Activated CD8-positive, alpha-beta T cell treated with anti-CD3 and anti-CD28 coated beads, Interleukin-2, amount 10 ng/mL, durations not matched to agents 7 days and 5 days (primary cell): ENCODE measurements around the gene MAGI1. TPM values are rescaled to one million over a fixed set of nuclear protein-coding genes. Genes with fewer than 3 reads are reported as not detected.

Source experiments
- ATAC-seq: fragments of 150-1000 bp; cut with Tn5 transposase; one replicate; pipeline ENCODE4 v1.10.0; 2021; ENCODE audit warnings: moderate library complexity
- CTCF ChIA-PET: fragments of 350-600 bp; sonication (Branson Sonifier 250); formaldehyde crosslinking; loops from one replicate; lab custom pipeline; 2021; ENCODE audit warnings: antibody characterized with exemption; lab: Charles Lee
- POLR2A ChIA-PET: fragments of 350-600 bp; sonication (Branson Sonifier 250); formaldehyde crosslinking; loops from one replicate; lab custom pipeline; 2021; ENCODE audit warnings: antibody characterized with exemption; lab: Charles Lee
- DNase-seq: peaks from one replicate; pipeline ENCODE4 v3.0.0-alpha.2; 2020
- H3K27ac Mint-ChIP-seq: one replicate; pipeline ENCODE4 v1.8.0; 2021; ENCODE audit warnings: mild to moderate bottlenecking, mixed read lengths
- H3K27me3 Mint-ChIP-seq: one replicate; pipeline ENCODE4 v1.8.0; 2021; ENCODE audit warnings: low read depth, mixed read lengths
- H3K36me3 Mint-ChIP-seq: one replicate; pipeline ENCODE4 v1.8.0; 2021; ENCODE audit warnings: low read depth, mixed read lengths
- H3K4me1 Mint-ChIP-seq: one replicate; pipeline ENCODE4 v1.8.0; 2021; ENCODE audit warnings: low read depth, mixed read lengths
- H3K4me3 Mint-ChIP-seq: one replicate; pipeline ENCODE4 v1.8.0; 2021; ENCODE audit warnings: mild to moderate bottlenecking, mixed read lengths
- H3K9me3 Mint-ChIP-seq: one replicate; pipeline ENCODE4 v1.8.0; 2022; ENCODE audit warnings: mixed read lengths; ENCODE audit not compliant: insufficient read depth
- total RNA-seq, 2 experiments: library from RNA; stranded (reverse); gene quantifications; one replicate each; pipeline ENCODE4 v1.2.3, GENCODE V29; 2021

The MAGI1 gene
- total RNA-seq, 2 experiments from 2014 or later: not detected

- Mint-ChIP-seq H3K36me3 (no peaks in the 10 kb centered on the region), H3K27ac (no peak overlapping the region), H3K27me3 (no peaks in the 10 kb centered on the region), H3K9me3 (no peaks in the 10 kb centered on the region), H3K4me3 (no peak overlapping the region), H3K4me1 (no peaks in the 10 kb centered on the region)
- DNase-seq (no peak), ATAC-seq (no peak)
- ChIA-PET CTCF (no interaction called here), POLR2A (no interaction called here)
These were observed 149.6 kb downstream of the MAGI1 start for GRCh38 chr3:65888980-65889706.

DNA sequence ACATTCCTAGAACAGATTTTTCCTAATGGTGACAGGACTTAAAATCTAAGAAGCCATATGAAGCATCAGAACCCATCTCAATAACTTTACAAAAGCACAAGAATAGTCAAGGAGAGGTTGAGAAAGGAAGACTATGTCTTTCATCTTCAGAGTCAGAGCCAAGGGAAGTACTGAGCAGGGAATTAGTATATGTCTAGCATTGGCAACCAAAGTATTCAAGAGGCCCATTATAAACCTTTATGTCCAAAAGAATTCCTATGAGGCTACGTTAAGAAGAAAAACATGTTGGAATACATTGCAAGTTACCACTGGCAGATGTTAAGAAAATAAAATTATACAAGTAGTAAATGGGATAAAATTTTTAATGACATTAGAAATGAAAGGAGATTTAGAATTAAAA is 150.5 kb downstream of the MAGI1 start:
- DNase-seq (no peak), ATAC-seq (no peak)
- Mint-ChIP-seq H3K27me3 (no peaks in the 10 kb centered on the region), H3K4me1 (no peaks in the 10 kb centered on the region), H3K9me3 (no peaks in the 10 kb centered on the region), H3K36me3 (no peaks in the 10 kb centered on the region), H3K4me3 (no peak overlapping the region), H3K27ac (no peak overlapping the region)
- ChIA-PET POLR2A (no interaction called here), CTCF (no interaction called here)

GRCh38 chr3:65886391-65886790 is 152.3 kb downstream of the MAGI1 start:
- Mint-ChIP-seq H3K36me3 (no peaks in the 10 kb centered on the region), H3K4me3 (no peak overlapping the region), H3K27me3 (no peaks in the 10 kb centered on the region), H3K27ac (no peak overlapping the region), H3K4me1 (no peaks in the 10 kb centered on the region), H3K9me3 (no peaks in the 10 kb centered on the region)
- DNase-seq: no peak
- ATAC-seq: no peak
- ChIA-PET POLR2A (no interaction called here), CTCF (no interaction called here)

DNA sequence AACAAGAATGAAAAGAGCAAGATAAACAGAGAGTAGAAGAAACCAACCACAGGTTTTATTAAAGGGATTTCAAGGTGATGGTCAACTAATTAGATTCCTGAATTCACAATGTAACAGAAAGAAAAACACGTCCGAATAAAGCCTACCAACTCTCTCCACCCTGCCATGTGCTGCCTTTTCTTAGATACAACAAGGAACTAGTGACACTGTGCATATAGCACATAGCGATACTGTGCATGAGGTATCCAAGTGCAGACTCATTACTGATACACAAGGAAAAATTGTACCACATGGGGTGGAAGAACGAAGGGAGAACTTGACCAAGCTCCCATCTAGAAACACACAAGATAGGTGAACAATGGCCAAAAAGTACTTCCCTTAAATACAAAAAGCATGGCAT is 154.6 kb downstream of the MAGI1 start:
- ChIA-PET CTCF (no interaction called here), POLR2A (no interaction called here)
- H3K36me3 Mint-ChIP-seq: no peaks in the 10 kb centered on the region
- ATAC-seq (no peak), DNase-seq (no peak)
- no peak overlapping the region for H3K27ac Mint-ChIP-seq
- H3K4me1 Mint-ChIP-seq: no peaks in the 10 kb centered on the region
- H3K9me3 Mint-ChIP-seq: no peaks in the 10 kb centered on the region
- H3K27me3 Mint-ChIP-seq: no peaks in the 10 kb centered on the region
- H3K4me3 Mint-ChIP-seq: no peak overlapping the region

DNA sequence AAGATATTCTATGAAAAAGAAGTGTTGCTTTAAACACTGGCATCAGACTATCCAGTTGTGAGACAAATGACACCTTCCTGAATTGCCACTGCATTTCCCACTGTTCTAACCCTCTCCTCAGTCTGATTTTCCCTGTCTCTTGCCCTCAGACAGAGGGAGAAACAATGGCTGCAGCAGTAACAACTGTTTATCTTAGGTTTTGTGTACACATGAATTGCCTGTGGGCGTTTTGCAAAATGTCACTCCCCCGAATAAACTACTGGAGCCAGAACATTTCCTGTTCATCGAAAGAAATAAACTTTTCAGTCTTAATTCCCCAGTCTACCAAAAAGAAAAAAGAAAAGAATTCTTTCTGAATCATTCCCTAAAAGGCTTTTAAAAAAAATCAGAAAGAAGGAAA is 155.1 kb downstream of the MAGI1 start:
- POLR2A ChIA-PET: no interaction called here
- Mint-ChIP-seq H3K27me3 (no peaks in the 10 kb centered on the region), H3K4me3 (no peak overlapping the region), H3K4me1 (no peaks in the 10 kb centered on the region), H3K27ac (no peak overlapping the region), H3K9me3 (no peaks in the 10 kb centered on the region), H3K36me3 (no peaks in the 10 kb centered on the region)
- CTCF ChIA-PET: no interaction called here
- ATAC-seq (no peak), DNase-seq (no peak)

DNA sequence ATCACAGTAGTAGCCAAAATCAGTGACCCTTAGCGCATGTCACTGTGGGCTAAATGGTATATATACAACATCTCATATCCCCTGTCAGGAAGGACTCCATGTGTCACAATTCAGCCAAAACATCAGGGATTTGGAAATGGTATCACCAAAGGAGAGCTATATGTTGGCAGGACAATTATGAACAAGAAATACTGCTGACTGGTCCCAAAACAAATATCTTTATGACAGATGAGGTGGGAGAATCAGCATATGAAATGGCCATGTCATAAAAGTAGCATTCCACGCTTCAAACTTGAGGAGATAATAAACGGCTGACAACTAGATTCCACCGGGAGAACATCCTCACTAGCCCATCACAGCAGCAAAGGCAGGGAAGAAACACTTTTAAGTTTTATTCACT is 158.4 kb downstream of the MAGI1 start:
- Mint-ChIP-seq H3K4me1 (no peaks in the 10 kb centered on the region), H3K4me3 (no peak overlapping the region), H3K27me3 (no peaks in the 10 kb centered on the region), H3K9me3 (no peaks in the 10 kb centered on the region), H3K36me3 (no peaks in the 10 kb centered on the region), H3K27ac (no peak overlapping the region)
- ATAC-seq (no peak), DNase-seq (no peak)
- POLR2A ChIA-PET: no interaction called here
- CTCF ChIA-PET: no interaction called here

DNA sequence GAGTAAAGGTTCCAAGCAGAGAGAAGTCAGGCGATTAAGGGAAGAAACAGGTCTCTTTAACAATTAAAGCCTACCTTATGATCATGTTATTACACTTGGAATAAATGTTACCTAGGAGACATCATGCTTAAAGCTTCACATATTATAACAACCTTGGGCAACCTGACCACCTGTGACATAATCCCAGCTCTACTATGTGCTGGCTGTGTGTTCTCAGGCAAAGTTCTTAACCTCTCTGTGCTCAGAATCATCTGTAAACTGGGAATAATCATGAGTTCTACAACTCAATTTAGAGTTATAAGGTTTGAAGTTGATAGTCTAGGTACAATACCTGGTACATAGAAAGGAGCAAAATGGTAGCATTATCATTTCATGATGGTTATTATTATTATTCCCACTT is 159.3 kb downstream of the MAGI1 start:
- no peak overlapping the region for H3K27ac Mint-ChIP-seq
- H3K4me1 Mint-ChIP-seq: no peaks in the 10 kb centered on the region
- ChIA-PET CTCF (no interaction called here), POLR2A (no interaction called here)
- no peaks in the 10 kb centered on the region for H3K27me3 Mint-ChIP-seq
- no peak for DNase-seq
- no peaks in the 10 kb centered on the region for H3K36me3 Mint-ChIP-seq
- no peak for ATAC-seq
- no peaks in the 10 kb centered on the region for H3K9me3 Mint-ChIP-seq
- H3K4me3 Mint-ChIP-seq: no peak overlapping the region

- Mint-ChIP-seq H3K27me3 (no peaks in the 10 kb centered on the region), H3K36me3 (no peaks in the 10 kb centered on the region), H3K4me3 (no peak overlapping the region), H3K4me1 (no peaks in the 10 kb centered on the region), H3K27ac (no peak overlapping the region), H3K9me3 (no peaks in the 10 kb centered on the region)
- ChIA-PET POLR2A (no interaction called here), CTCF (no interaction called here)
- ATAC-seq (no peak), DNase-seq (no peak)
These were observed 159.9 kb downstream of the MAGI1 start for GRCh38 chr3:65878831-65879230.

GRCh38 chr3:65877160-65877559 is 161.6 kb downstream of the MAGI1 start:
- Mint-ChIP-seq H3K27ac (no peak overlapping the region), H3K4me3 (no peak overlapping the region), H3K4me1 (no peaks in the 10 kb centered on the region), H3K36me3 (no peaks in the 10 kb centered on the region), H3K9me3 (no peaks in the 10 kb centered on the region), H3K27me3 (no peaks in the 10 kb centered on the region)
- ChIA-PET CTCF (no interaction called here), POLR2A (no interaction called here)
- ATAC-seq (no peak), DNase-seq (no peak)

DNA sequence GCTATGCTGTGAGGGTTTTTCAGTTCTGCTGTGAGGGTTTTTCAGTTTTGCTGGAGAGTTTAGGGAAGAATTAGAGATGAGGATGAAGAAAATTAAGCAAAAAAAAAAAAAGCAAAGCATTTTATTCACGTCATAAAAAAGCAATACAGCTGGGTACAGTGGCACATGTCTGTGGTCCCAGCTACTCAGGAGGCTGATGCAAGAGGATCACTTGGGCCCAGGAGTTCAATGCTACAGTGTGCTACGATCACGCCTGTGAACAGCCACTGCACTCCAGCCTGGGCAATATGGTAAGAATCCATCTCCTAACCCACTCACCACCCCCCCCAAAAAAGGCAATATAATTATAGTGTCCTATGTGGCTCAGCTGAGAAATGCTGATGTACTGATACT is 162.7 kb downstream of the MAGI1 start:
- ATAC-seq: no peak
- Mint-ChIP-seq H3K27ac (no peak overlapping the region), H3K4me1 (no peaks in the 10 kb centered on the region), H3K4me3 (no peak overlapping the region), H3K36me3 (no peaks in the 10 kb centered on the region), H3K27me3 (no peaks in the 10 kb centered on the region), H3K9me3 (no peaks in the 10 kb centered on the region)
- POLR2A ChIA-PET: no interaction called here
- CTCF ChIA-PET: no interaction called here
- DNase-seq: no peak

- no peak for ATAC-seq
- Mint-ChIP-seq H3K9me3 (no peaks in the 10 kb centered on the region), H3K27me3 (no peaks in the 10 kb centered on the region), H3K27ac (no peak overlapping the region), H3K36me3 (no peaks in the 10 kb centered on the region), H3K4me1 (no peaks in the 10 kb centered on the region), H3K4me3 (no peak overlapping the region)
- ChIA-PET CTCF (no interaction called here), POLR2A (no interaction called here)
- no peak for DNase-seq
These were observed 163.2 kb downstream of the MAGI1 start for GRCh38 chr3:65875393-65876027.

- Mint-ChIP-seq H3K27me3 (no peaks in the 10 kb centered on the region), H3K36me3 (no peaks in the 10 kb centered on the region), H3K4me1 (no peaks in the 10 kb centered on the region), H3K27ac (no peak overlapping the region), H3K4me3 (no peak overlapping the region), H3K9me3 (no peaks in the 10 kb centered on the region)
- ATAC-seq: no peak
- POLR2A ChIA-PET: no interaction called here
- CTCF ChIA-PET: no interaction called here
- no peak for DNase-seq
These were observed 164.8 kb downstream of the MAGI1 start for GRCh38 chr3:65873869-65874268.

DNA sequence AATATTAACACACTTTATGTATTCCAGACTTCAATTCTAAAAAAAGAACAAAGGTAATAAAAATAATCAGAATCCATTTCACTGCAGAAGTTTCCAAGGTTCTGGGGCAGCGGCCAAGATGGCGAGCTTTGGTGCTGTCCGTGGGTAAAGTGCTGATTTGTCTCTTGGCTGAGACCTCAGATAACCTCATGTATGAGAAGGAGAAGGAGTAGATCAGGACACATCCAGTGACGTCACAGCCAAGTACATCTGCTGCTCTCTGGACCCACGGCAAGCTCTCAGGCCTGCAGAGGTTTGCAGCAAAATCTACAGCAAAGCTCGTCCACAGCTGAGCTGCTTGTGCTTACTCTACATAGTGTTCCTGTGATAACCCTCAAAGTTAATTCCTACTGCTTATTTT is 165.7 kb downstream of the MAGI1 start:
- no peak for DNase-seq
- ATAC-seq: no peak
- Mint-ChIP-seq H3K27ac (no peak overlapping the region), H3K4me1 (no peaks in the 10 kb centered on the region), H3K36me3 (no peaks in the 10 kb centered on the region), H3K4me3 (no peak overlapping the region), H3K27me3 (no peaks in the 10 kb centered on the region), H3K9me3 (no peaks in the 10 kb centered on the region)
- ChIA-PET CTCF (no interaction called here), POLR2A (no interaction called here)
